ENCODE data around the gene NCR2. TPM values are rescaled to one million over a fixed set of nuclear protein-coding genes. Genes with fewer than 3 reads are reported as not detected.
A peak's percentile ranks its signal among the peaks of the same experiment; 100 is the strongest.

The NCR2 gene
- total and polyA plus RNA-seq, 2 of the 13 experiments (the other 11 are each of a cell fraction or from before 2014, with no cell fraction given), result not detected

- TF ChIP-seq ZNF639 (CRISPR knock-in tag; conservative IDR thresholded peaks at IDR 0.05) (peak; percentile 27; the same call in 1 of the 2 replicates), NR0B2 (CRISPR knock-in tag; IDR thresholded peaks at IDR 0.05) (0 out of 2 replicates have a peak, but pooled peaks have one; percentile 28), ZNF574 (CRISPR knock-in tag; IDR thresholded peaks at IDR 0.05) (no peak; the same call in 1 of the 2 replicates), NFIB (CRISPR knock-in tag; IDR thresholded peaks at IDR 0.05; ENCODE audit: borderline replicate concordance) (no peak), ZBTB2 (CRISPR knock-in tag; IDR thresholded peaks at IDR 0.05; ENCODE audit: low read depth) (peak; percentile 66; the same call in 1 of the 2 replicates), TMF1 (CRISPR knock-in tag; IDR thresholded peaks at IDR 0.05; ENCODE audit: low read depth) (0 out of 2 replicates have a peak, but pooled peaks have one; percentile 32), MTA1 (CRISPR knock-in tag; IDR thresholded peaks at IDR 0.05; ENCODE audit: borderline replicate concordance) (peak; percentile 93; the same call in 1 of the 2 replicates), LCORL (IDR thresholded peaks at IDR 0.05) (no peak), LCORL (CRISPR knock-in tag; IDR thresholded peaks at IDR 0.05) (peak; percentile 84), FOXA1 (IDR thresholded peaks at IDR 0.05) (no peak), FOXA1 (CRISPR knock-in tag; IDR thresholded peaks at IDR 0.05) (0 out of 2 replicates have a peak, but pooled peaks have one; percentile 25), ATF7 (IDR thresholded peaks at IDR 0.05) (no peak), ATF7 (CRISPR knock-in tag; IDR thresholded peaks at IDR 0.05) (no peak), BCL6 (CRISPR knock-in tag; IDR thresholded peaks at IDR 0.05) (peak; percentile 50), MED8 (CRISPR knock-in tag; IDR thresholded peaks at IDR 0.05; ENCODE audit: insufficient replicate concordance) (peak; percentile 33), ZNF556 (CRISPR knock-in tag; IDR thresholded peaks at IDR 0.05; ENCODE audit: borderline replicate concordance) (peak; percentile 46; the same call in 1 of the 2 replicates), ZNF513 (CRISPR knock-in tag; conservative IDR thresholded peaks at IDR 0.05) (no peak), PAF1 (CRISPR knock-in tag; IDR thresholded peaks at IDR 0.05) (no peak), FOXK1 (CRISPR knock-in tag; IDR thresholded peaks at IDR 0.05; ENCODE audit: borderline replicate concordance, low read depth) (0 out of 2 replicates have a peak, but pooled peaks have one; percentile 11), ZFX (CRISPR knock-in tag; IDR thresholded peaks at IDR 0.05; ENCODE audit: low read depth) (peak; percentile 40; the same call in 1 of the 2 replicates), ZNF468 (CRISPR knock-in tag; IDR thresholded peaks at IDR 0.05) (no peak)
Observed at GRCh38 chr6:41372832-41373626, 37.6 kb downstream of the NCR2 start (continued).

Measured in HepG2 (cell line).